HG02678 (cell line): ENCODE results near the gene WNT5B.

Experiments
- ATAC-seq: cut with Tn5 transposase; IDR thresholded peaks from one replicate; pipeline ENCODE4 v1.9.1; 2021; ENCODE audit warnings: mild to moderate bottlenecking, moderate library complexity; ENCODE audit not compliant: unreplicated experiment

Gene WNT5B

GRCh38 chr12:1629338-1630132 lies 504 bp downstream of the WNT5B start:
- ATAC-seq = no peak

- ATAC-seq = no peak
These were observed 1.2 kb downstream of the WNT5B start for GRCh38 chr12:1630133-1630826.

- no peak for ATAC-seq
These were observed 2.0 kb downstream of the WNT5B start for GRCh38 chr12:1630827-1631591.

GRCh38 chr12:1632702-1633101 lies 3.7 kb downstream of the WNT5B start:
- ATAC-seq = no peak

- ATAC-seq = no peak
These were observed 4.4 kb downstream of the WNT5B start for GRCh38 chr12:1633459-1633858.

GRCh38 chr12:1634149-1634548 lies 5.1 kb downstream of the WNT5B start:
- ATAC-seq = no peak

- peak; percentile 48 for ATAC-seq
These were observed 5.7 kb downstream of the WNT5B start for GRCh38 chr12:1634590-1635191.

- ATAC-seq = no peak
These were observed 6.5 kb downstream of the WNT5B start for GRCh38 chr12:1635301-1636095.

GRCh38 chr12:1638203-1638602 lies 9.2 kb downstream of the WNT5B start:
- no peak for ATAC-seq

- no peak for ATAC-seq
These were observed 10.5 kb downstream of the WNT5B start for GRCh38 chr12:1639538-1639937.

GRCh38 chr12:1640328-1641234 lies 11.6 kb downstream of the WNT5B start:
- ATAC-seq = no peak

- ATAC-seq = no peak
These were observed 13.5 kb downstream of the WNT5B start for GRCh38 chr12:1642513-1642912.

- no peak for ATAC-seq
These were observed 14.0 kb downstream of the WNT5B start for GRCh38 chr12:1643043-1643442.

GRCh38 chr12:1643905-1644533 lies 15.0 kb downstream of the WNT5B start:
- ATAC-seq = no peak

GRCh38 chr12:1644534-1645438 lies 15.8 kb downstream of the WNT5B start:
- ATAC-seq = no peak

GRCh38 chr12:1645819-1646218 lies 16.8 kb downstream of the WNT5B start:
- ATAC-seq = no peak

- no peak for ATAC-seq
These were observed 17.7 kb downstream of the WNT5B start for GRCh38 chr12:1646569-1647284.
